ENCODE results near the gene TRIM16. TPM values are rescaled to one million over a fixed set of nuclear protein-coding genes. Genes with fewer than 3 reads are reported as not detected.
A peak's percentile ranks its signal among the peaks of the same experiment; 100 is the strongest.
"Not testable (repeated sequence)": the region's sequence is repeated elsewhere in the genome, so short reads cannot be mapped to it uniquely, and the experiment has no call there.

The TRIM16 gene
- total and polyA plus RNA-seq, 9 of the 15 experiments (the other 6 are each of a cell fraction or from before 2014, with no cell fraction given) = 3.5 to 9.2 (median 8.2) TPM

GRCh38 chr17:15699413-15699924 lies 15.4 kb upstream of the TRIM16 start, which contains the start of gene ZNF286A:
ZNF286A (plus strand) TSS chr17:15699752; CDS start chr17:15700330, 578 bp downstream.
- H3K27me3 ChIP-seq (ENCODE audit: control insufficient read depth in 2 of 2, insufficient read depth in 2 of 2, low read length in 2 of 2); H3K9me1 ChIP-seq (ENCODE audit: control insufficient read depth, insufficient read depth, low read length); H3K4me1 ChIP-seq (replicated peaks in 1 of 2; ENCODE audit: control insufficient read depth in 2 of 2, insufficient read depth in 2 of 2, low read length in 2 of 2); in situ Hi-C loops (cut with MboI); intact Hi-C loops (cut with micrococcal nuclease); CTCF ChIA-PET (ENCODE audit: low intra/inter-chr PET ratio); H3K79me2 ChIP-seq (ENCODE audit: control insufficient read depth, insufficient read depth, low read length); H3K27ac ChIP-seq (ENCODE audit: extremely low read depth, low read depth, low read length); BruUV-seq (replicated peaks); H3K36me3 ChIP-seq (ENCODE audit: control insufficient read depth, insufficient read depth, low read length); H3K9me3 ChIP-seq (replicated peaks; ENCODE audit: control insufficient read depth, insufficient read depth, low read depth, low read length); H4K20me1 ChIP-seq (replicated peaks; ENCODE audit: control insufficient read depth, insufficient read depth, low read length); TF ChIP-seq NR2C2 (CRISPR knock-in tag; IDR thresholded peaks at IDR 0.05); MYC (CRISPR knock-in tag; IDR thresholded peaks at IDR 0.05; ENCODE audit: borderline replicate concordance, low read depth): not testable (repeated sequence)
- Histone ChIP-seq H3K4me2 (ENCODE audit: insufficient read depth, low read length) (peak within 1 kb of the TSS; percentile 49), H3K4me3 (peak within 1 kb of the TSS; percentile 47), H2AFZ (ENCODE audit: low read depth, low read length) (peak within 1 kb of the TSS; percentile 81), H3K9ac (ENCODE audit: insufficient read depth in 1 of 2, low read depth in 2 of 2, low read length in 2 of 2) (peak within 1 kb of the TSS; percentile 20 to 74; a peak in 3 of 4 replicates)
- WGBS (ENCODE audit: insufficient coverage, low coverage, missing lambda C conversion rate) = 0% methylated on average over 10 of the region's 44 CpGs
- POLR2A ChIA-PET = interaction anchor here (1.2 kb wide), 1 partner anchor 139 kb away, joined by 3 read pairs; no protein-coding TSS in a partner anchor
- DNase-seq (ENCODE audit: extremely low read depth in 1 of 4, low spot score in 3 of 4) (peak; percentile 84 to 96 (median 86)), ATAC-seq (peak; percentile 99), FAIRE-seq (peak; percentile 92)
- TF ChIP-seq RBFOX2 (IDR thresholded peaks at IDR 0.05; ENCODE audit: low read depth, low read length) (peak; percentile 68), ZNF263 (CRISPR knock-in tag; IDR thresholded peaks at IDR 0.05; ENCODE audit: borderline replicate concordance) (peak; percentile 91), MAX (CRISPR knock-in tag; IDR thresholded peaks at IDR 0.05) (0 out of 2 replicates have a peak, but pooled peaks have one; percentile 13), CREB3L1 (IDR thresholded peaks at IDR 0.05; ENCODE audit: borderline replicate concordance, low read depth) (peak; percentile 74), ARHGAP35 (IDR thresholded peaks at IDR 0.05; ENCODE audit: partially characterized antibody) (peak; percentile 41), POLR2G (IDR thresholded peaks at IDR 0.05; ENCODE audit: low read depth, low read length) (peak; percentile 73), NR2C2 (tag; IDR thresholded peaks at IDR 0.05) (0 out of 2 replicates have a peak, but pooled peaks have one; percentile 24), CXXC5 (CRISPR knock-in tag; IDR thresholded peaks at IDR 0.05) (peak; percentile 79), HCFC1 (IDR thresholded peaks at IDR 0.05; ENCODE audit: low read depth, low read length) (peak; percentile 84), TFAP4 (CRISPR knock-in tag; IDR thresholded peaks at IDR 0.05; ENCODE audit: borderline replicate concordance) (peak; percentile 82; the same call in 1 of the 2 replicates), YY1 (IDR thresholded peaks at IDR 0.05; ENCODE audit: borderline replicate concordance in 1 of 3, control insufficient read depth in 1 of 3, extremely low read depth in 1 of 3, insufficient read depth in 3 of 3, insufficient read length in 1 of 3, insufficient replicate concordance in 2 of 3, low read depth in 1 of 3, low read length in 2 of 3) (peak in 2 of 3 experiments; percentile 18 to 35), GABPB1 (CRISPR knock-in tag; IDR thresholded peaks at IDR 0.05) (peak; percentile 28; the same call in 1 of the 2 replicates), BHLHE40 (IDR thresholded peaks at IDR 0.05; ENCODE audit: low read length) (peak; percentile 23; the same call in 1 of the 2 replicates), MLLT1 (IDR thresholded peaks at IDR 0.05) (peak in 1 of 2 experiments; percentile 27; a peak in 1 of 4 replicates), MYC (IDR thresholded peaks at IDR 0.05; ENCODE audit: low read depth, low read length) (peak; percentile 42; the same call in 1 of the 2 replicates), L3MBTL2 (IDR thresholded peaks at IDR 0.05) (peak; percentile 51; the same call in 1 of the 2 replicates)

Measured in K562 (cell line).